Peyer's patch (tissue), 4 donors: ENCODE measurements around the gene CSPG4. TPM values are rescaled to one million over a fixed set of nuclear protein-coding genes. Genes with fewer than 3 reads are reported as not detected.
A peak's percentile ranks its signal among the peaks of the same experiment; 100 is the strongest.

ENCODE experiments used
- DNase-seq, 3 donors: peaks; one replicate each; pipeline ENCODE4 v3.0.0-alpha.2; 2017 to 2019
- H3K27ac ChIP-seq, 4 donors: fragments of 200-600 bp; sonication (generic); one replicate each; pipeline ENCODE4 v1.5.1; 2016 to 2019
- H3K27me3 ChIP-seq, 2 donors: fragments of 200-600 bp; sonication (generic); one replicate each; pipeline ENCODE4 v1.5.1; 2019
- H3K36me3 ChIP-seq, 3 donors: fragments of 200-600 bp; sonication (generic); one replicate each; pipeline ENCODE4 v1.5.1; 2016 to 2019
- H3K4me1 ChIP-seq, 4 donors: fragments of 200-600 bp; sonication (generic); one replicate each; pipeline ENCODE4 v1.5.1; 2016 to 2019
- H3K4me3 ChIP-seq, 4 donors: fragments of 200-600 bp; sonication (generic); 1 replicate in 3 of 4; 2 replicates in 1 of 4; pipeline ENCODE4 v1.5.1; 2016 to 2019; ENCODE audit warnings: mild to moderate bottlenecking in 1 of 4
- H3K9me3 ChIP-seq, 4 donors: fragments of 200-600 bp; sonication (generic); one replicate each; pipeline ENCODE4 v1.5.1; 2016 to 2019; ENCODE audit warnings: mild to moderate bottlenecking in 1 of 4
- POLR2A ChIP-seq, 2 donors: fragments of 450-650 bp; IDR thresholded peaks; one replicate each; pipeline ENCODE4 v1.5.1; 2017; ENCODE audit warnings: antibody characterized with exemption in 2 of 2, mild to moderate bottlenecking in 2 of 2, moderate library complexity in 2 of 2
- total RNA-seq, 4 donors: library from RNA; depleted of rRNA; stranded (reverse); fragments of >200 nt; gene quantifications; one replicate each; pipeline ENCODE4 v1.1.0, GENCODE V29; 2016
- TF ChIP-seq, protein P1 (sequence below), 6 experiments: fragments of 450-650 bp in 4 of 6; fragments of 200-600 bp in 2 of 6; sonication (generic) in 1 of 6; IDR thresholded peaks; one replicate each; pipeline ENCODE4 v1.5.1; 2017 to 2019; ENCODE audit warnings: antibody characterized with exemption in 6 of 6, mild to moderate bottlenecking in 3 of 6, moderate library complexity in 1 of 6

CSPG4 gene
- total RNA-seq, 4 donors from 2014 or later = 2.8 to 15.7 (median 6.3) TPM

DNA sequence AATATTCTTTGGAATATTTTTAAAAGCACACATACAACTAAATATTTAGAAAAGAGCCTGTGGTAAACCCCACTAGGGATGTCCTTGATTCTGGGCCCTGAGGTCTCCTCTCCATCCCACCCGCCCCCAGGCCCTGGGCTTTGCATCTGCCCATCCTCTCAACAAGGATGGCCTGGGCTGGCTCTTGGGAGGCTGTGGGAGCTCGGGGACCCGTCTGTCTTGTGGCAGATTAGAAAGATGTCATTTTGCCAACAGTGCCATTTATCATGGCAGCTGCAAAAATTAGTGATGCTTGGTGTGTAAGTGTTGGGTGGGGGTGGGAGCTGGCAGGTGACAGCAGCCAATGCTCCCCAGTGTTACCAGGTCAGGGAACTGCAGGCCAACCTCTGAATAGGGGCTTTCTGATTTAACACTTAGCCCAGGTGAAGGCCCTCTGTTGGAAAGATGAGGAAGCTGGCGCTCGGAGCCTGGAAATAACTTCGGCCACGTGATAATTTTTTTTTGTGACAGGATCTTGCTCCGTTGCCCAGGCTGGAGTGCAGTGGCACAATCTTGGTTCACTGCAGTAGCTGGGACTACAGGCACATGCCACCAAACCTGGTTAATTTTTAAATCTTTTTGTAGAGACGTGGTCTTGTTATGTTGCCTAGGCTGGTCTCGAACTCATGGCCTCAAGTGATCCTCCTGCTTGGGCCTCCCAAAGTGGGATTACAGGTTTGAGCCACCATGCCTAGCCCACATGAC lies 16.9 kb upstream of the CSPG4 start:
- no peak for TF ChIP-seq POLR2A (IDR thresholded peaks at IDR 0.05)
- TF ChIP-seq, protein P1, sequence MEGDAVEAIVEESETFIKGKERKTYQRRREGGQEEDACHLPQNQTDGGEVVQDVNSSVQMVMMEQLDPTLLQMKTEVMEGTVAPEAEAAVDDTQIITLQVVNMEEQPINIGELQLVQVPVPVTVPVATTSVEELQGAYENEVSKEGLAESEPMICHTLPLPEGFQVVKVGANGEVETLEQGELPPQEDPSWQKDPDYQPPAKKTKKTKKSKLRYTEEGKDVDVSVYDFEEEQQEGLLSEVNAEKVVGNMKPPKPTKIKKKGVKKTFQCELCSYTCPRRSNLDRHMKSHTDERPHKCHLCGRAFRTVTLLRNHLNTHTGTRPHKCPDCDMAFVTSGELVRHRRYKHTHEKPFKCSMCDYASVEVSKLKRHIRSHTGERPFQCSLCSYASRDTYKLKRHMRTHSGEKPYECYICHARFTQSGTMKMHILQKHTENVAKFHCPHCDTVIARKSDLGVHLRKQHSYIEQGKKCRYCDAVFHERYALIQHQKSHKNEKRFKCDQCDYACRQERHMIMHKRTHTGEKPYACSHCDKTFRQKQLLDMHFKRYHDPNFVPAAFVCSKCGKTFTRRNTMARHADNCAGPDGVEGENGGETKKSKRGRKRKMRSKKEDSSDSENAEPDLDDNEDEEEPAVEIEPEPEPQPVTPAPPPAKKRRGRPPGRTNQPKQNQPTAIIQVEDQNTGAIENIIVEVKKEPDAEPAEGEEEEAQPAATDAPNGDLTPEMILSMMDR (IDR thresholded peaks at IDR 0.05) = no peak
- DNase-seq = peak in 1 of 3 donors; percentile 20
- Histone ChIP-seq H3K27me3 (no peaks in the 10 kb centered on the region), H3K4me1 (peaks cover 0 to 21% (median 0%) of the 10 kb centered on the region in 4 donors), H3K36me3 (no peaks in the 10 kb centered on the region), H3K9me3 (no peaks in the 10 kb centered on the region), H3K4me3 (no peak overlapping the region), H3K27ac (no peak overlapping the region)

GRCh38 chr15:75727851-75728715 lies 15.4 kb upstream of the CSPG4 start:
- DNase-seq = peak; percentile 60 to 82 (median 75)
- peaks cover 0 to 34% (median 3%) of the 10 kb centered on the region in 4 donors for H3K4me1 ChIP-seq
- TF ChIP-seq, protein P1 (IDR thresholded peaks at IDR 0.05) = peak in 5 of 6 experiments; percentile 38 to 55 (median 49)
- no peak for TF ChIP-seq POLR2A (IDR thresholded peaks at IDR 0.05)
- no peak overlapping the region for H3K27ac ChIP-seq
- no peaks in the 10 kb centered on the region for H3K27me3 ChIP-seq
- no peaks in the 10 kb centered on the region for H3K9me3 ChIP-seq
- H3K4me3 ChIP-seq = no peak overlapping the region
- no peaks in the 10 kb centered on the region for H3K36me3 ChIP-seq

DNA sequence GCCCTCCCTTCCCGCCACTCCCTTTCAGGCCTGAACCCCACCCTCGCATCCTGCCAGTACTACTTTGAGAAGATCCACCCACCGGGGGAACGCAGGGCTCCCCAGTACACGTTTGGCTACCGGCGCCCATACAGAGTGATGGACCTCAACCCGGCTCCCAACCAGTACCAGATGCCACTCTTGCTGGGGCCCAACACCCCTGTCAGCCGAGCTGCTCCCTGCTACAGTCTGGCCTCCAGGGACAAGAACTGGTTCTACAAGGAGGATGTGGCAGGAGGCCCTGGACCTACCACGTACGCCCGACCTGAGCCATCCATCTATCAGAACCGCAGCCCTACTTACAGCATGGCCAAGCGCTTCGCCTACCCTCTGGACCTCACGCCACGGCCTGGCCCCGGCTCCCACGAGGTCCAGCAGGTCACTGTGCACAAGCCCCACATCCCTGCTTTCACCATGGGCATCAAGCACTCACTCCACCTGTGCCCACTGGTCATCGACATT lies 14.4 kb upstream of the CSPG4 start:
- H3K4me3 ChIP-seq = no peak overlapping the region
- no peaks in the 10 kb centered on the region for H3K36me3 ChIP-seq
- H3K27ac ChIP-seq = no peak overlapping the region
- H3K27me3 ChIP-seq = no peaks in the 10 kb centered on the region
- H3K9me3 ChIP-seq = no peaks in the 10 kb centered on the region
- TF ChIP-seq POLR2A (IDR thresholded peaks at IDR 0.05) = no peak
- TF ChIP-seq, protein P1 (IDR thresholded peaks at IDR 0.05) = no peak
- peaks cover 0 to 34% (median 4%) of the 10 kb centered on the region in 4 donors for H3K4me1 ChIP-seq
- peak in 1 of 3 donors; percentile 35 for DNase-seq

GRCh38 chr15:75725719-75726607 lies 13.3 kb upstream of the CSPG4 start:
- Histone ChIP-seq H3K4me1 (peaks cover 0 to 31% (median 4%) of the 10 kb centered on the region in 4 donors), H3K36me3 (no peaks in the 10 kb centered on the region), H3K9me3 (no peaks in the 10 kb centered on the region), H3K4me3 (no peak overlapping the region), H3K27me3 (no peaks in the 10 kb centered on the region), H3K27ac (no peak overlapping the region)
- TF ChIP-seq POLR2A (IDR thresholded peaks at IDR 0.05) = no peak
- TF ChIP-seq, protein P1 (IDR thresholded peaks at IDR 0.05) = no peak
- peak in 1 of 3 donors; percentile 19 for DNase-seq
